Limb (tissue), 2 donors: Measurements from ENCODE around the gene TLX2.

ENCODE experiments used
- DNase-seq, 2 donors: peaks; one replicate each; pipeline ENCODE4 v3.0.0-alpha.2; 2016; ENCODE audit errors: extremely low spot score in 2 of 2

TLX2 gene

DNA sequence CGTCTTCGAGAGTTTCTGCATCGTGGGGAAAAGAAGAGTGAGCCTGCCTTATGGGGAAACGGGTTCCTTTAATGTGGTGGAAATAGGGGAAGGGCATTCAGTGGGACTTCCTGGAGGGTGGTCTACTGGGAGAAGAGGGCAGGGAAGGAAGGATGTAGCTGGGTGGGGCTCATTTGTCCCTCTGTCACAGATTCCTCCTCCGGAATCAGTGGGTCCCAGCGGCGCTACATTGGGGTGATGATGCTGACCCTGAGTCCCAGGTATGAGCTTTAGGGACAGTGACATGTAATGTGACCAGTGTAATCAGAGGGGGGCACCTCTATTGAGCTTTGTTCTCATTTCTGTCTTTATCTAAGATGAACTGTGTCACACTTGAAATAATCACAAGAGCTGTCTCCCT is 17.4 kb downstream of the TLX2 start:
- no peak for DNase-seq

DNA sequence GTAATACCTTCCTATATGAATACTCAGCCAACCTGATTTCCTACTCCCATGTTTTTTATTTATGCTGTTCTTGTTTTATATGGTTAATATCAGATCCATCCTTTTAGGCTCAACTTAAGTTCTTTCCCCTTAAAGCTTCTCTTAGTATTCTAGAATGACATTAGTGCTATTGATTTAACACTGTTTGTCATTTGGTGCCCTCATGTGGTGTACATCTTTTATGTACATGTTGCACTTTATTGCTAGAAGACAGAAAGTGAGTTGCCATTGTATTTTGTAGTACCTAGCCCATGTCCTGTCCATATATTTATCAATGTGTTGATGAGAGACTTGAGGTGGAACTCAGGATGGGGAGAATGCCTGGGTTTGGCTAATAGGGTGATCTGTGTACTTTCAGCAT is 18.0 kb downstream of the TLX2 start:
- DNase-seq: no peak

DNA sequence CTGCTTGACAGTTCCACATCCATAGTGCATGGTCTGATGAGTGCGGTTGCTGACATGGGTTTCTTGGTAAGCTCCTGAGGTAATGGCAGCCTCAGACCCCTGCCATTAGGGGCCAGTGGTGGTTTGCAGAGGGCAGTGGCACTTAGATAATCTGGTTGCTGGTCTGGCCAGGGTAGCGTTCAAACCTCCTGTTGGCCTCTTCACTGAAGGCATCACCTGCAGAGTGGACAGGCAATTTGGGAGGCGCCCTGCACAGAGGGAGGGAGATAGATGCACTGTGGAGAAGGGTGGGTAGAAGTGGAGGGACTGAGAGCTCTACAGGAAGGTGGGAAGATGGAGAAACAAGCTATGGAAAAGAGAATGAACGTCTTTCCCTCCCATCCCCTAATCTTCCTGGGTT is 19.2 kb downstream of the TLX2 start:
- DNase-seq: no peak

DNA sequence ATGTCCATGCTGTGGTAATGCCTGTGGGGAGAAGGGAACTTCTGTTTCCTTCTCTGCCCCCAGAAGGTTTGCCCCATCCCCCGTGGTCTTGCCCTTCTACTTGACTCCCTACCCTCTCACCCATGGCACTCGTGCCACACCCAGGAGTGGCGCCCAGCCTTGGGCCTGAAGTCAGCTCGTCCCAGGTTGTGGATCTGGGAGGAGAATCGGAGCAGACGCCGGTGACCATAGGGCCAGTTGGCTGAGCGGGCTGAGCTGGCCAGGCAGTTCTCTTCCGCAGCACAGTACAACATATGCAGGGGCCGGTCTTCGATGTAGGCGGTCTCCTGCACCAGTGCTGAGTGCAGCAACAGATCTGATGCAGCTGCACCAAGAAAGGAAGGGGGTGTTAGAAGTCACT is 20.2 kb downstream of the TLX2 start:
- no peak for DNase-seq

DNA sequence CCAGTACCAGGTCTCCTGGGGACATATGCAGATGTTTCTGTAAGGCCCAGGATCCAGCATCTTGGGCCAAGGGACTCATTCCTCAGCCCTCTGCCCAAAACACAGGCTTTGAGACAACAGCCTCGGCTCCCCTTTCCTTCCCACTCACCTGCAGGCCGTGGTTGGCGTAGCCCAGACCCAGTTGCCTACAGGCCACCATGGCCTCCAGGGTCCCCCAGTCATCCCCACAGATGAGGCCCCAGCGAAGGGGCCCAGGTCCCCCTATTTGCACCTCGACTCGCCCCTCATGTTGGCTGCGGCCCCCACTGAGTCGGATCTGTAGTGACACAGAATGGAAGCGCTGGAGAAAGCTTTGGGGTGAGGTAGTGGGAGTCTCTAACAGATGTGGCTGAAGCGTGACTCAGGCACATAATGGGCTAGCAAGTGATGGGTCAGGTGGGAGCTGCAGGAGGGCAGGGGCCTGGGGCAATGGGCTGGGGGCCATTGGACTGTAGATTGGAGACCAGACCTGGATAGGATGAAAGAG is 21.3 kb downstream of the TLX2 start:
- no peak for DNase-seq

DNA sequence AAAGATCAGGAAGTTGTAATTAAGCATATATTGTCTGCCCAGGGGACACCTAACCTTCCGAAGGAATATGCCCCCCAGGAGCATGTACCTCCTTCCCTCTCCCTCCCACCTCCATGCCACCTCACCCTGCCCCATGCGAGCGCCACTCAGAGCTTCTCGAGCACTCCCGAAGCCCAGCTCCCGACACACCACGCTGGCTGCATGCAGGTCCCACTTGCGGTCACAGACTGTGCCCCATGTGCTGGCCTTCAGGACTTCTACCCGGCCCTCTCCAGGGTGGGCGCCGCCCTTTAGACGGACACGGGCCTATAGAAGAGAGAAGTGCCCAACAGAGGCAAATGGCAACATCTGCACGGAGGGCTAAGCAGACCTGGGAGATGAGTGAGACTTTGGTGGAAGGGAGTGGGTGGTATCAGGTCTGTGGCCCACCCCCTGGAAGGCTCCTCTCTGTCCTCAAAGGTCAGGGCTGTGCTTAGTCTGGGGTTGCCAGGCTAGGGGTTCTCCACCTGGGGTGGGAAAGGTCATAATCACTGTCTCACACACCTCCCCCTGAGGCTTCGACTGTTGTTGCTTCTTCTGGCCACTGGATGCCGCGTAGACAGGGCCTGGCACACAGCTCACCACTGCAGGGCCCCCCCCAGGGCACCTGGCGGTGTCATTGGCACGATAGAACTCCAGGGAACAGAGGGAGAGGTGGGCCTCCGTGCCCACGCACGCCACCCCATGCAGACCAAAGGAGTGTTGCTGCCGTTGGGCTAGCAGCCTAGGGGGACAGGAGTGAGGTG is 22.1 kb downstream of the TLX2 start:
- no peak for DNase-seq

DNA sequence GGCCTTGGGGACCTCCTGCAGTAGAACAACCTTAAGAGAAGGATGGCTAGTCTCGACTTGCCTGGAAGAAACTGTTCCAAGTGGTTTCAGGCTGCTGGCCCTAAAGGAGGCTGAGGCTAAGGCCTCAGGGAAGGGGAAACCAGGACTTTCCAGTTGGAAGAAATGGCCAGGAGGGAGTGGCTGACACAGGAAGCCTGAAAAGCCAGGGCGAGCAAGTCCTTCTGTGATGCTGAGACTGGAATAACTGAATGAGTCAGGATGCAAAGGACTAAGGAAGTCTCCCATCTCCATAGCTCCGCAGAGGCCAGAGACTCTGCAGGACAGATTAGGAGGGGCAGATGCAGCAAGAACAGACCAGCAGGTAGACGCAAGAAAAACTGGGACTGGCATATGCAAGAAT is 22.9 kb downstream of the TLX2 start:
- DNase-seq: no peak

DNA sequence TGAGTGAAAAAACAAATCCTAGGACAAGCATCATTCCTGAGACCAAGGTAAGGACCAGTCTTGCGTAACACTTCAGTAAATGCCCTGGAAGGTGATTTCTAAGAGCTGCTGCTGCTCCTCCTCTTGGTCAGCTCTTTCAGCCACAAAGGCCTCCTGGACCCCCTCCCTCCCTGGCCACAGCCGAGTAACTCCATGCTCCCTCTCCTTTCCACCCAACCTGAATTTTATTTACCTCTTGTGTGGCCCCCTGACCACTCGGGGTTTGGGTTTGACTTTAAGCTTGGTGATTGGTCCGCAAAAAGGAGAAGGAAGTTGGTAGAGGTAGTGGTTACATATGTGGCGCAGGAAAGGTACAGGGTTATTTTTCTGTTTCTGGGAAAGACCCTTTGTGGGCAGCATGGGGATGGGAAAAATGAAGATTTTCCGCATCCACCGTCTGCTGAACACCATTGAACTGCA is 24.7 kb downstream of the TLX2 start:
- no peak for DNase-seq

DNA sequence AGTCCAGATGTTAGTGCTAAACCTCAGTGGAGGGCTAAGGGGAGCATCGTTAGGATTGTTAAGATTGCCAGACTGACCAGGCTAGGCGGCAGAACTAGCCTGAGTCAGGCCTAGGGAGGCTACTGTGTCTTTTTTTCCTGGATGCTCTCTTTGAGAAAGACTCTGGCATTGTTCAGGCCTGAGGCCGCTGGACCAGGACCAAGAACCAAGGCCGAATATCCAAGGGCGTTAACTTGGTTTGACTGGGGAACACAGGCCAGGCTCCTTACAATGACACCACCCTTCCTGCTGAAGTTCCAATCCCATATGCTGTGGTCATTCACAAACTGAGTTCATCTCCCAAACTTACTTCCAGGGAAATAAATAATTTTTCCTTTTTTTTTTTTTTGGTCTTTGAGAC is 26.0 kb downstream of the TLX2 start:
- DNase-seq: no peak

DNA sequence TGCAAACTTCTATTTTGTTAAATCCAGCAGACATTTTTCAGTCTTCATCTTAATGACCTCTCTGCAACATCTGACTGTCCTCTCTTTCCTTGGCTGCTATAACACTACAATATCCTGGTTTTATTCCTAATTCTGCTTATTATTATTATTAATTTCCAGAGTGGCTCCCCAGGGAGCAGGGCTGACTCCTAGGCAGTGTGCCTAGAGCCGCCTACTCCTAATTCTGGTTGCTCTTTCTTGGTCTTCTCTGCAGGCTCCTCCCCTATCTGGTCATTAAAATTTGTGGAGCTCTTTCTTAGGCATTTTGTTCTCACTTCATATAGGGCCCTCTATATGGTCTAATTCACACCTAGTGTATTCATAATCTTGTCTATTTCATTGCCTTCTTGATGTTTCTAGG is 28.7 kb downstream of the TLX2 start:
- DNase-seq: no peak

DNA sequence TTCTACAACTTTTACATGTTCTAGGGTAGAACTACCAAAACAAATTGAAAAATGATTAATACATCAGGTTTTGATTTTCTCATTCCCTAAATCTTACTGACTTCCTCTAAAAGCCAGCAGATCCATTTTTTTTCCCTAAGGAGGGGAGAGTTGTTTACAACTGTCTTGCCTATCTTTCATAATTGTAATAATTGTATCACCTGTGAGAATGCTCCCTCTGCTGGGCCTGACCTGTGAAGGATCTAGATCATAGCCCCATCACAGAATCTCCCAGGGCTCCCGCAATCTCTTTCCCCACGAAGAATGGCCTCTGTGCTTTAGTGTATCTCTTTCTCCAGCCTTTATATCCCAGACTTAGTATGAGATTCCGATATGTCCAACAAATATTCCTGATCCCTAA is 30.4 kb downstream of the TLX2 start:
- DNase-seq: no peak

DNA sequence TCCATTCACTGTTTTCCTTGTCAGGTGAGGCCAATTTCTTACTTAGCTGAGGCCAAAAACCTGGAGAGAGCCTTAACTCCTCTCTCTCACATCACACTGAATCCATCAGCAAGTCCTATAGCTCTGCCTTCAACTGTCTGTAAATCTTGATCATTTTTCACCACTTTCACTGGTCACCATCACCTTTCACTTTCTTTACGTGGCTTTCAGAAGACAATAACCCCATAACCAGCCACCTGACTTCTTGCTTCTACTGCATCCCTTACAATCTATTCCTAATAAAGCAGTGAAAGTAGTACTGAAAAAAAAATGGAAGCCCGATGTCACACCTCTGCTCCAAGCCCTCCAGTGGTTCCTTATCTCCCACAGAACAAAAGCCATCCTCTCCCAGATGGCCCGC is 31.8 kb downstream of the TLX2 start:
- peak in 1 of 2 donors; percentile 3 for DNase-seq

DNA sequence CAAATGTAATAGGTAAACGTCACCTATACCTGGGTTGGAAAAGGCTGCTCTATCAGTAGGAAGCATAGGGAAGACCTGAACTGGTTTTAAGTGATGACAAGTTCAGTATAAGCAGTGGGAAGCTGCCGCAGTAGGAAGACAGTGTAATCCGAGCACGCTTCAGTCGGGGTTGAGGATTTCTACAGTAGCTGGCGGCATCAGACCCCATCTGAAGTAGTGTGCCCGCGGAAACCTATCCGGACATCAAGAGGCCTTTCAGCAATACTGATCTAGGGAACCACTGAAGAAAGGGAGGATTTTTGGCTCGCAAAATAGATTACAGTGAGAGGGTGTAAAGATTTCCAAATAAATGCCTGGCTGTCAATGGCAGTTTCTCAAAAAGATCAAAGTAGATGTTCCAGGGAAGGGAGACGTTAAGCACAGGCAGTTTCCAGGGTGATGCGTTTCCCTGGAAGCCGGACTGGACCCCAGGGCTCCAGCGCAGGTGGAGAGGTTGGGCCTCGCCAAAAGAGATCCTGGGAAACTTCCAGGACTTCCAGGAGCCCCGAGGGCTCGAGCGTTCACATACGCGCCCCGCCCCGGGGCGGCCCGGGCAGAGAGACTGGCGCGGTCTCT is 34.1 kb downstream of the TLX2 start:
- DNase-seq: no peak

DNA sequence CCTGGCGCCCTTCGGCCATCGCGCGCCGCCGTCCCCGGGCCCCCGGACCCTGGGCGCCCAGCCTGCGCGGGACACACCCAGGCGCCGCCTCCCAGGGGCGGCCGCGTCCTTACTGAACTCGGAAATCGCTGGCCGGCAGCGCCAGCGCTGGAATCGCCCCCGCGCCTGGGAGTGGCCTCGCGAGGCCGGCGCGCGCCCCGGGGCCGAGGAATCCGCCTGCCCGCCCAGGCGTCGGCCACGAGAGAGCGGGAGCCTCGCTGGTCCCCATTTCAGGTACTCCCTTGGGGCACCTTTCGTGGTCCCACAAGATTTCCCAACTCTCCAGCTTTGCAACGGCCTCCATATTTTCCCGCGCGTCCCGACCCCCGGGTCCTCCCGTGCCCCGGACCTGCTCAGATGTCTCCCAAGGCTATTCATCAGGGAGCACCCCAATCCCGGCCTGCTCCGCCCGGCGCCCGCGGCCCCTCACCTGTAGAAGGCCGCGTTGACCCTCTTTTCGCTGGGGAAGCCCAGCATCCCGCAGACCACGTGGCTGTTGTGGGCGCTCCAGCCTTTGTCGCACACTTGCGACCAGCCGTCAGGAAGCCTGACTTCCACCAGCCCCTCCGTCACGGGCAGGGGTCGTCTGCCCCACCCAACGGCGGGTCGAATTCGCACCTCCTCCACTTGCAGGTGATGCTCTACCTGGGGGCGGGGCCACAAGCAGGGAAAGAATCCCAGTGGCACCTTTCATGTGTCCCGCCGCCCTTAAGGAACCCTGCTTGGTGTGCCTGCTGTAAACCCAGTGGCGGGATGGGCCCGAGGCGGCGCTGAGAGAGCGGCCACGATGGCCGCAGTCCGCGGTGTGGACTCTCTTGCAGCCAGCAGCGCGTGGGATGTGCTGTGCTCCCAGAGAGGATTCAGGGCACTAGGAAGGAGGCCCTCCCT is 34.9 kb downstream of the TLX2 start:
- DNase-seq: peak in 1 of 2 donors; percentile 67

DNA sequence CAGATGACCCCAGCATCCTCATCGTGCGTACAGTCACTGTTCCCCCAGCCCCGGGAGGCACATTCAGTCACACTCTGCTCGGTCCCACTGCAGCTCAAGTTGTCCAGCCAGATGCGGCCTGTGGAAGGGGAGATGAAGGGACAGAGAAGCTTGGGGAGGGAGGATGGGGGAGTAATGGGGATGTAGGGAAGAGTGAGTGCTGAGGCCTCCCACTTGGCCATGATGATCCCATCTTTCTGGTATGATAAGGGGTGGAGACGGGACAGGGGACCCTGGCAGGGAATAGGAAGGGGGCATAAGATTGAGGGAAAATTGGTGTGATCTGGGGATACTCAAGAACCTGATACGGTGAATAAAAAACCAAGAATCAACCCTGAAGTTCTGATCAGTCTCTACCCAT is 36.0 kb downstream of the TLX2 start:
- no peak for DNase-seq

DNA sequence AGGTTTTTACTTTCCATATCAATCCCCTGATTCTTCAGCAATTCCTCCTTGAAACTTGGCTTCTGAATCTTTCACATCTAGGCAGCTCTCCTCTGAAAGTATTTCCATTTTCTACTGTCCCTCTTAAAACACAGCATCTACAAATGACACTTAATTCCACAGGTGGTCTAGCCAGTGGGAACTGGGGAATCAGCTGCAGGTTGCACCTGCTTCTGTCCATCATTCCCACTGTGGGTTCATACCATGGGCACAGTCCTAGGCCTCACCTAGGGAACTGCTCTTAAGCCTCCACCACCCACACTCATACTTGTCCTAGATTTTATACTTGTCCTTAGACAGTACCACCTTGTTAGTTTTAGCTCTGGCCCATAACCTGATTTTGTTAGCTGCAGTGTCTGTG is 37.3 kb downstream of the TLX2 start:
- DNase-seq: no peak

DNA sequence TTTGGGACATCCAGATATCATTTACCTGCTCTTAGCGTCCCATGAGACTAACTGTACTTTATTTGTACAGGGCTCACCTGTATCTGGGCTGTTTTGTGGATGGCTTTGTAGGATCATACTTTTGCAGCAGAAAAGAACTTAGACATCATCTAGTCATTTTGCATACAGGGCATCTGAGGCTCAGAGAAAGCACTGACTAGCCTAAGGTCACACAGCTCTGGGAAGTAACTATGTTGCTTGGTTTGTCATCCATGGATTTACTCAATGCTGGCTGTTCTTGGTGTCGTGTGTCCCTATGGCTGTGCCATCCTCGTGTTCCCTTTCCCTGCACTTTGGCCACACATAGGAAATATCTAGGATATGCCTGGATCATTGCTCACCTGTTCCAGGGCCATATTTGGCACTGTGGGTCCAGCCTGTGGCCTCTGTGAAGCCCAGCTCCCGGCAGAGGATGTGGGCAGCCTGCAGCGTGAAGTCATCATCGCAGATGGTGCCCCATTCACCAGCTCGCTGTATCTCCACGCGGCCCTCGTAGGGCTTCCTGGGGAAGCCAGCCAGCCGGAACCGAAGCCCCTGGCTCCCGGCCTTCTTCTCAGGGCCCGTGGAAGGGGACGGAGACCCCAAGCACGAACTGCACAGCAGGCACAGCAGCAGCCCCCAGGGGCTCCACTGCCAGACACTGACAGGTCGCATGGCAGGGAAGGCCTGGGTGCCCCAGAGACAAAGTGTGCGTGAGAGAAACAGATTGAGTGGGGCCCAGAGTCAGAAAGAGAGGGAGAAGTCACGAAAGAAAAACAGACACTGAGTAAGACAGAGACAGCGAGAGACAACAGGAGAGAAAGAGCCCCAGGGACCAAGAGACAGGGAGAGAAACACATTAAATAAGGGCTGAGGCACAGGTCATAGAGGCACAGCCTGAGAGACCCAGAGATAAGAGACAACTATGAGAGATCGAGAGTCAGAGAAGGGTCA is 38.0 kb downstream of the TLX2 start:
- no peak for DNase-seq

DNA sequence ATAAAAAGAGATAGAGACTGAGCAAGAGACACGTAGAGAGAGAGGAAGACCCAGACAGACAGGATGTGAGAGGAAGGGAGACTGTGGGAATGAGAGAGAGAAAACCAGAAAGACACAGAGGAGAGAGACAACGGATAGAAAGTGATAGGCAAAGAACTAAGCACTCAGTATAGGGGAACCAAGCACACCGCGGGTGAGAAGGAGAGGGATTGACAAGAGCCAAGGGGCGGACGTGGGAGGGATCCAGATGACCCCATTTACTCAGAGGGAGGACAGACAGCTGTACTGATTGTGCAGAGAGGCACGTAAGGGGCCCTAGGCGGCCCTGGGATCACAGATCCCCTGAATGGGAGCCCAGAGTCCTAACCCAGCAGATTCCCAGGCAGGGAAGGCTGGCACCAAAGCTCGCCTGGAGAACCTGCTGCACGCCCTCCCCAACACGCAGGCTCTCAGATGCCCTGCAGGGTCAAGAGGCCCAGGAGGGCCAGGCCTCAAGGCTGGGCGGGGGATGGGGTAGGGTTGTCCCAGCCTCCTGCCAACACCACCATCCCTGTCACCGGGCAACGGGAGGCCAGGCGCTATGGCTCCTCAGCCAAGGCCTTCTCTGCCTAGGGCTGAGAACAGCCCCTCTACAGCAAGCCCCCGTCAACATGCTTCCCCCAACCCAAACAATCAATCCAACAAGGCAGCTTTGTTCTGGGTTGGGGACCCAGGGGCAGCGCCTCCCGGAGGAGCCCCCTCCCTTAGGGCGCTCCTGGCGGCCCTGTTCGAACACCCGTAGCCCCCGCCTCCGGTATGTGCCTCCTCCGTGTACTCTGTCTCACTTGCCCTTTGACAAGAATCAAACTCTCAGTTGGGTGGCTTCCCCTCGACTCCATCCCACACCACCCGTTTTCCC is 38.9 kb downstream of the TLX2 start:
- no peak for DNase-seq

DNA sequence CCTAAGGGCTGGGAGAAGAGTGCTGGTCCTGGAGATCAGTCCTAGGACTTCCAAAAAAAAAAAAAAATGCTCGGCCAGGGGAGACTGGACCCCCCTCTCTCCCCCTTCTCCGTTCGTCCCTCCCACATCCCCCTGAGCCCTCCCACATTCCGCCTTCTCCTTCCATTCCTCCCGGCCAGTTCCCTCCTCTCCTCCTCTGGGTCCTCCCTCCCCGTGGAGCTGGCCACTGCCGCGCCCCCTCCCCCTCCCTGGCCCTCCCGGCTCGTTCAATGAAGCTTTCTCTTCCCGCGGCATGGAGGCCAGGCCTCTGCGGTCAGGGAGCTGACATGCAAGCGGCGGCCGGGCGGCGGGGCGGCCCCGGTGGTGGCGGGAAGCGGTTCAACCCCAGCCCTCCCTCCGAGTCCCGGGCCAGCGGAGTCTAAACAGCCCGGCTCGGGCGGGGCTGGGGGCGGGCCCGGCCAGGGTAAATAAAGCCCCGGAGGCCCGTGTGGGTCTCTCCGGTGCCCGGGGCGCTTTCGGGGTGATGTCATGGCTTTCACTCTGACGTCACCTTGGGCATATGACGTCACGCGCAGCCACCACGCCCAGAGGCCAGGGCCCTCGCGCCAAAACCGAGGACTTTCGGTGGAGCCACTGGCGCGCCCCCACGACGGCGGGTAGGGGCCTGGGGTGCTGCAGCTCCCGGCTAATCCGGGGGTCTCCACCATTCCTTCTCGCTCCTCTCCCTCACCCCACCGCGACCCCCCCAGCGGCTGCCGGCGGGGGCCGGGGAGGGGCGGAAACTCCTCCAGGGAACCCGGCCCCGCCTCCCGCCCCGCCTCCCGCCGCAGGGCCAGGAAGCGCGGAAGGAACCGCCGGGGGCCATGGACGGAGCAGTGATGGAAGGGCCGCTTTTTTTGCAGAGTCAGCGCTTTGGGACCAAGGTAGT is 39.9 kb downstream of the TLX2 start, which contains the start of the genes DOK1 and LOXL3:
TSS of gene DOK1 (plus strand) at position 829 of the 928 bp plus-strand sequence. CDS start at position 864, 35 bp downstream.
TSS of gene LOXL3 (minus strand) at position 51 of the 928 bp plus-strand sequence. CDS start 1,308 bp downstream, outside the sequence.
- DNase-seq: peak; percentile 86 to 90
